Tibial nerve (tissue), 4 donors: ENCODE results near the gene SEC11C. TPM values are rescaled to one million over a fixed set of nuclear protein-coding genes. Genes with fewer than 3 reads are reported as not detected.

Source experiments
- DNase-seq, 2 donors: peaks; one replicate each; pipeline ENCODE4 v3.0.0-alpha.2; 2019; ENCODE audit warnings: low spot score in 2 of 2
- H3K27ac ChIP-seq, 4 donors: fragments of 200-600 bp; sonication (generic) in 3 of 4; one replicate each; pipeline ENCODE4 v1.5.1; 2017 to 2019; ENCODE audit warnings: mild to moderate bottlenecking in 1 of 4
- H3K27me3 ChIP-seq, 2 donors: fragments of 200-600 bp; sonication (generic) in 1 of 2; one replicate each; pipeline versions ENCODE4 v1.5.1 to v1.6.0; 2017 to 2019
- H3K36me3 ChIP-seq, 3 donors: fragments of 200-600 bp; sonication (generic); one replicate each; pipeline ENCODE4 v1.5.1; 2018 to 2019
- H3K4me1 ChIP-seq, 4 donors: fragments of 200-600 bp; sonication (generic) in 3 of 4; one replicate each; pipeline ENCODE4 v1.5.1; 2017 to 2019
- H3K4me3 ChIP-seq, 4 donors: fragments of 200-600 bp; sonication (generic) in 3 of 4; one replicate each; pipeline ENCODE4 v1.5.1; 2017 to 2019; ENCODE audit warnings: mild to moderate bottlenecking in 1 of 4, moderate library complexity in 1 of 4
- H3K9me3 ChIP-seq, 4 donors: fragments of 200-600 bp; sonication (generic) in 3 of 4; one replicate each; pipeline ENCODE4 v1.5.1; 2017 to 2019
- EP300 ChIP-seq, 2 donors: sonication (generic); formaldehyde crosslinking; IDR thresholded peaks; one replicate each; pipeline ENCODE4 v1.6.1; 2017; ENCODE audit warnings: antibody characterized with exemption in 2 of 2, mild to moderate bottlenecking in 1 of 2
- POLR2A ChIP-seq, 2 donors: fragments of 450-650 bp; IDR thresholded peaks; one replicate each; pipeline ENCODE4 v1.6.1; 2017; ENCODE audit warnings: antibody characterized with exemption in 2 of 2, mild to moderate bottlenecking in 2 of 2, moderate library complexity in 2 of 2
- WGBS, 2 donors: methylation state at CpG; one replicate each; pipeline ENCODE4 v1.1.5; 2018; 5-methylcytosine and 5-hydroxymethylcytosine counted together
- total RNA-seq, 4 donors: library from RNA; depleted of rRNA; stranded (reverse); fragments of >200 nt; gene quantifications; one replicate each; pipeline ENCODE4 v1.1.0, GENCODE V29; 2016
- TF ChIP-seq, protein P1 (sequence below), 5 experiments: fragments of 200-600 bp in 3 of 5; fragments of 450-650 bp in 2 of 5; sonication (generic) in 3 of 5; IDR thresholded peaks; one replicate each; pipeline ENCODE4 v1.5.1; 2016 to 2019; ENCODE audit warnings: antibody characterized with exemption in 5 of 5, mild to moderate bottlenecking in 3 of 5, moderate library complexity in 2 of 5

Gene SEC11C
- total RNA-seq, 4 donors from 2014 or later, result 12.2 to 36.7 (median 30.2) TPM

DNA sequence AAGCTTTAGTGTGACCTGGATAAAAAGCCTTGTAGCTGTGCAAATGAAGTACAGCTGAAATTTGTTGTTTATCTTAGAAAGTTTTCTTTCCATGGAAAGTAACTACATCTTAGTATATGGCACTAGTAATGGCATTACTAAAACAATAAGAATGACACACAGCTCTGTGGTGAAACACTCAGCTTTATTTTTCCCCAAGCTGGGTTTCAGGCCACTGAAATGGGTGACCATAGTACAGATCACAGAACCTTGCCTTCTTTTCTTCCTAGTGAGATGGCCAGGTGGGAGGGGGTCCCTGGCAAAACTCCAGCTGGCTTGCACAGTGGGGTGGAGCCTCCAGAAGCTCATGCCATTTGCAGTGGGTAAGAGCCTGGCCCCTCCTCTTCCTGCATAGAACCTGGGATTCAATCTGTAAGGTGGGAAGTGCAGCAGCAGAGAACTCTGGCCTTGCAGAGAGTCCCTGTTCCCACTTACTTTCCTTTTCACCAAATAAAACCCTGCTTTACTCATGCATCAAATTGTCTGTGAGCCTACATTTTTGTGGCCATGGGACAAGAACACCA, 62.7 kb downstream of the SEC11C start:
- H3K4me1 ChIP-seq, result no peaks in the 10 kb centered on the region
- H3K4me3 ChIP-seq, result no peak overlapping the region
- H3K27me3 ChIP-seq, result no peaks in the 10 kb centered on the region
- DNase-seq, result no peak
- no peak overlapping the region for H3K27ac ChIP-seq
- H3K36me3 ChIP-seq, result no peaks in the 10 kb centered on the region
- no peaks in the 10 kb centered on the region for H3K9me3 ChIP-seq
- TF ChIP-seq, protein P1, sequence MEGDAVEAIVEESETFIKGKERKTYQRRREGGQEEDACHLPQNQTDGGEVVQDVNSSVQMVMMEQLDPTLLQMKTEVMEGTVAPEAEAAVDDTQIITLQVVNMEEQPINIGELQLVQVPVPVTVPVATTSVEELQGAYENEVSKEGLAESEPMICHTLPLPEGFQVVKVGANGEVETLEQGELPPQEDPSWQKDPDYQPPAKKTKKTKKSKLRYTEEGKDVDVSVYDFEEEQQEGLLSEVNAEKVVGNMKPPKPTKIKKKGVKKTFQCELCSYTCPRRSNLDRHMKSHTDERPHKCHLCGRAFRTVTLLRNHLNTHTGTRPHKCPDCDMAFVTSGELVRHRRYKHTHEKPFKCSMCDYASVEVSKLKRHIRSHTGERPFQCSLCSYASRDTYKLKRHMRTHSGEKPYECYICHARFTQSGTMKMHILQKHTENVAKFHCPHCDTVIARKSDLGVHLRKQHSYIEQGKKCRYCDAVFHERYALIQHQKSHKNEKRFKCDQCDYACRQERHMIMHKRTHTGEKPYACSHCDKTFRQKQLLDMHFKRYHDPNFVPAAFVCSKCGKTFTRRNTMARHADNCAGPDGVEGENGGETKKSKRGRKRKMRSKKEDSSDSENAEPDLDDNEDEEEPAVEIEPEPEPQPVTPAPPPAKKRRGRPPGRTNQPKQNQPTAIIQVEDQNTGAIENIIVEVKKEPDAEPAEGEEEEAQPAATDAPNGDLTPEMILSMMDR (IDR thresholded peaks at IDR 0.05), result no peak
- TF ChIP-seq POLR2A (IDR thresholded peaks at IDR 0.05) (no peak), EP300 (IDR thresholded peaks at IDR 0.05) (no peak)

DNA sequence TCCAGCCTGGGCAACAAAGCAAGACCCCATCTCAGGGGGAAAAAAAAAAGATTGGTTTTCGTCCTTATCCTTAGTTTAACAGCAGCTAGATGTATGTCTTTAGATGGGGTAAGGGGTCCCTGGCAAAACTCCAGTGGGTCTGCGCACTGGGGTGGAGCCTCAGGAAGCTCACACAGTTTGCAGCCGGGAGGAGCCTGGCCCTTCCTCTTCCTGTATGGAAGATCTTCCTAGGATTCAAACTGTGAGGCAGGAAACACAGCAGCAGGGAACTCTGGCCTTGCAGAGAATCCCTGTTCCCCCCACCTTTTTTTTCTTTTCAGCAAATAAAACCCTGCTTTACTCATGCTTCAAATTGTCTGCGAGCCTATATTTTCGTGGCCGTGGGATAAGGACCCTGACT, 67.8 kb downstream of the SEC11C start:
- Histone ChIP-seq H3K9me3 (no peaks in the 10 kb centered on the region), H3K4me1 (no peaks in the 10 kb centered on the region), H3K27me3 (no peaks in the 10 kb centered on the region), H3K27ac (no peak overlapping the region), H3K4me3 (no peak overlapping the region), H3K36me3 (no peaks in the 10 kb centered on the region)
- DNase-seq, result no peak
- TF ChIP-seq, protein P1 (IDR thresholded peaks at IDR 0.05), result no peak
- TF ChIP-seq POLR2A (IDR thresholded peaks at IDR 0.05) (no peak), EP300 (IDR thresholded peaks at IDR 0.05) (no peak)
- 72 to 81% methylated on average over 6 of the region's 6 CpGs for WGBS, 2 donors

Other genes starting within 250 kb of the SEC11C start
- not detected for gene GRP, start 80.3 kb downstream of the SEC11C start, total RNA-seq
- gene RAX, start 133.6 kb downstream of the SEC11C start, total RNA-seq, result not detected
- not detected for gene CPLX4, start 178.8 kb downstream of the SEC11C start, total RNA-seq
- gene LMAN1, start 219.4 kb downstream of the SEC11C start, total RNA-seq, result 10 to 100 TPM; 61.5 to 83.7 (median 69.8) TPM